ENCODE data around the gene ASTN2.

DNA sequence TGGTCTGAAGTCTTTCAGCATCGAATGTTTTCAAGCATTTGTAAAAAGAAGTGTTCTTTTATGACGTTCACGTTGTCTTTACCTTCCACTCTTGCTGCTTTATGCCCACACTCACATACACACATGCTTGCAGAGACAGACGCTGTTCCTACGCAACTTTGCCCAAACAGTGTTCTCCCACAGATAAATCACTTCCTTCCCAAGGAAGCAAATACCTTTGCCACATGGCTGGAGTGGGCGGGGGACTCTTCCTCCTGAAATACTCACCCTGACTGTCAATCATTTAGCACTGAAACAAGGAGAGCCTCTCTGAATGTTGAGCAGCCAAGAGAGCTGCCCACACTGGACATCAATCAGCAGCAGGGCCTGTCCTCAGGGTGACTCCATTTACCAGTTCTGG, 22.4 kb upstream of the ASTN2 start:
- TF ChIP-seq, protein P1, sequence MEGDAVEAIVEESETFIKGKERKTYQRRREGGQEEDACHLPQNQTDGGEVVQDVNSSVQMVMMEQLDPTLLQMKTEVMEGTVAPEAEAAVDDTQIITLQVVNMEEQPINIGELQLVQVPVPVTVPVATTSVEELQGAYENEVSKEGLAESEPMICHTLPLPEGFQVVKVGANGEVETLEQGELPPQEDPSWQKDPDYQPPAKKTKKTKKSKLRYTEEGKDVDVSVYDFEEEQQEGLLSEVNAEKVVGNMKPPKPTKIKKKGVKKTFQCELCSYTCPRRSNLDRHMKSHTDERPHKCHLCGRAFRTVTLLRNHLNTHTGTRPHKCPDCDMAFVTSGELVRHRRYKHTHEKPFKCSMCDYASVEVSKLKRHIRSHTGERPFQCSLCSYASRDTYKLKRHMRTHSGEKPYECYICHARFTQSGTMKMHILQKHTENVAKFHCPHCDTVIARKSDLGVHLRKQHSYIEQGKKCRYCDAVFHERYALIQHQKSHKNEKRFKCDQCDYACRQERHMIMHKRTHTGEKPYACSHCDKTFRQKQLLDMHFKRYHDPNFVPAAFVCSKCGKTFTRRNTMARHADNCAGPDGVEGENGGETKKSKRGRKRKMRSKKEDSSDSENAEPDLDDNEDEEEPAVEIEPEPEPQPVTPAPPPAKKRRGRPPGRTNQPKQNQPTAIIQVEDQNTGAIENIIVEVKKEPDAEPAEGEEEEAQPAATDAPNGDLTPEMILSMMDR (conservative IDR thresholded peaks at IDR 0.05): no peak
- no peak for TF ChIP-seq ZFX (IDR thresholded peaks at IDR 0.05)
